Fibroblast of lung (primary cell): ENCODE data around the gene MCRIP2.

Experiments used
- EZH2 ChIP-seq: IDR thresholded peaks from 2 replicates; pipeline ENCODE4 v1.5.1; 2012; ENCODE audit warnings: low read length, control low read depth, mild to moderate bottlenecking; ENCODE audit errors: missing control alignments
- TF ChIP-seq, protein P1 (sequence below), 2 donors: IDR thresholded peaks in 1 of 2; conservative IDR thresholded peaks in 1 of 2; 1 replicate in 1 of 2; 2 replicates in 1 of 2; pipeline ENCODE4 v1.5.1; 2011 to 2012; ENCODE audit warnings: low read length in 2 of 2, control low read depth in 1 of 2, inconsistent platforms in 1 of 2, low read depth in 1 of 2, mild to moderate bottlenecking in 1 of 2

DNA sequence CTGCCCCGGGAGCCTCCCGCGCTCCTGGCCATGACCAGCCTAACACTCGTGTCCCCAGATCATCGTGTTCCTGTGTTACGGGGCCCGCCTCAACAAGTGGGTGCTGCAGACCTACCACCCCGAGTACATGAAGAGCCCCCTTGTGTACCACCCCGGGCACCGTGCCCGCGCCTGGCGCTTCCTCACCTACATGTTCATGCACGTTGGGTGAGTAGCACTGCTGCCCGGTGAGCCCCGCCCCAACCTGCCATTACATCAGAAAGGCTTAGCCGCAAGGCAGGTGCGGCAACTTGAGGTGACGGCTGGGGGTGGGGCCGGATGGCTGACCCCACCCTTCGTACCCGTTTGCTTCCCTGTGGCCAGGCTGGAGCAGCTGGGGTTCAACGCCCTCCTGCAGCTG is 35.3 kb downstream of the MCRIP2 start:
- TF ChIP-seq EZH2, result no peak
- TF ChIP-seq, protein P1, sequence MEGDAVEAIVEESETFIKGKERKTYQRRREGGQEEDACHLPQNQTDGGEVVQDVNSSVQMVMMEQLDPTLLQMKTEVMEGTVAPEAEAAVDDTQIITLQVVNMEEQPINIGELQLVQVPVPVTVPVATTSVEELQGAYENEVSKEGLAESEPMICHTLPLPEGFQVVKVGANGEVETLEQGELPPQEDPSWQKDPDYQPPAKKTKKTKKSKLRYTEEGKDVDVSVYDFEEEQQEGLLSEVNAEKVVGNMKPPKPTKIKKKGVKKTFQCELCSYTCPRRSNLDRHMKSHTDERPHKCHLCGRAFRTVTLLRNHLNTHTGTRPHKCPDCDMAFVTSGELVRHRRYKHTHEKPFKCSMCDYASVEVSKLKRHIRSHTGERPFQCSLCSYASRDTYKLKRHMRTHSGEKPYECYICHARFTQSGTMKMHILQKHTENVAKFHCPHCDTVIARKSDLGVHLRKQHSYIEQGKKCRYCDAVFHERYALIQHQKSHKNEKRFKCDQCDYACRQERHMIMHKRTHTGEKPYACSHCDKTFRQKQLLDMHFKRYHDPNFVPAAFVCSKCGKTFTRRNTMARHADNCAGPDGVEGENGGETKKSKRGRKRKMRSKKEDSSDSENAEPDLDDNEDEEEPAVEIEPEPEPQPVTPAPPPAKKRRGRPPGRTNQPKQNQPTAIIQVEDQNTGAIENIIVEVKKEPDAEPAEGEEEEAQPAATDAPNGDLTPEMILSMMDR (conservative IDR thresholded peaks at IDR 0.05 in 1 of 2, IDR thresholded peaks at IDR 0.05 in 1 of 2; ENCODE audit: low read depth in 1 of 2, low read length in 2 of 2), result no peak
